OCI-LY7 (cell line): ENCODE measurements around the gene LDHAL6A. TPM values are rescaled to one million over a fixed set of nuclear protein-coding genes. Genes with fewer than 3 reads are reported as not detected.

ENCODE experiments used
- BruUV-seq: library from RNA; stranded (reverse); fragments of 400-500 nt; replicated peaks from 2 replicates; lab custom pipeline; 2021; lab: Mats Ljungman, UMichigan
- CTCF ChIA-PET: fragments of 300-600 bp; sonication (Branson Sonifier 250); formaldehyde crosslinking; loops from one replicate; lab custom pipeline; 2022; ENCODE audit warnings: antibody characterized with exemption; ENCODE audit not compliant: unreplicated experiment; lab: Charles Lee
- POLR2A ChIA-PET: fragments of 300-600 bp; sonication (Branson Sonifier 250); formaldehyde crosslinking; loops from one replicate; lab custom pipeline; 2022; ENCODE audit warnings: antibody characterized with exemption; lab: Charles Lee
- DNase-seq: peaks from one replicate; pipeline ENCODE4 v3.0.0-alpha.2; 2015; ENCODE audit warnings: low spot score
- H2AFZ ChIP-seq: fragments of 200-600 bp; sonication (generic), shearing (Covaris generic); 2 replicates; pipeline ENCODE4 v1.6.1; 2014; ENCODE audit warnings: mild to moderate bottlenecking, antibody characterized with exemption, low read length, moderate library complexity
- H3K27ac ChIP-seq: fragments of 200-600 bp; sonication (generic); 2 replicates; pipeline ENCODE4 v1.5.1; 2014; ENCODE audit warnings: mixed run types, low read depth, mild to moderate bottlenecking, moderate library complexity, low read length, inconsistent platforms; ENCODE audit not compliant: poor library complexity, severe bottlenecking
- H3K36me3 ChIP-seq: fragments of 200-600 bp; sonication (generic); 2 replicates; pipeline ENCODE4 v1.6.1; 2014; ENCODE audit warnings: mild to moderate bottlenecking, antibody characterized with exemption, low read length, moderate library complexity, mixed read lengths; ENCODE audit not compliant: insufficient read depth
- H3K4me1 ChIP-seq: fragments of 200-600 bp; sonication (generic); 2 replicates; pipeline ENCODE4 v1.5.1; 2014; ENCODE audit warnings: mild to moderate bottlenecking, low read length; ENCODE audit not compliant: insufficient read depth, poor library complexity, severe bottlenecking
- H3K4me2 ChIP-seq: fragments of 200-600 bp; sonication (generic); 2 replicates; pipeline ENCODE4 v1.6.1; 2014; ENCODE audit warnings: mild to moderate bottlenecking, low read length
- H3K4me3 ChIP-seq: fragments of 200-600 bp; sonication (generic); 2 replicates; pipeline ENCODE4 v1.5.1; 2014; ENCODE audit warnings: mild to moderate bottlenecking, low read depth, low read length; ENCODE audit not compliant: poor library complexity, severe bottlenecking
- H3K79me2 ChIP-seq: fragments of 200-600 bp; sonication (generic); 2 replicates; pipeline ENCODE4 v1.6.1; 2016; ENCODE audit warnings: low read depth, mild to moderate bottlenecking, low read length, moderate library complexity, mixed read lengths; ENCODE audit not compliant: insufficient read depth
- H3K9me2 ChIP-seq: fragments of 200-600 bp; sonication (generic); 2 replicates; pipeline ENCODE4 v1.6.1; 2016; ENCODE audit warnings: mild to moderate bottlenecking, low read length, mixed read lengths; ENCODE audit not compliant: insufficient read depth
- H3K9me3 ChIP-seq: fragments of 200-600 bp; sonication (generic); 2 replicates; pipeline ENCODE4 v1.6.1; 2014; ENCODE audit warnings: mild to moderate bottlenecking, mixed run types, low read length, mixed read lengths
- H4K20me1 ChIP-seq: fragments of 200-600 bp; sonication (generic); 2 replicates; pipeline ENCODE4 v1.6.1; 2014; ENCODE audit warnings: mild to moderate bottlenecking, antibody characterized with exemption, low read length, moderate library complexity, mixed read lengths; ENCODE audit not compliant: insufficient read depth
- CTCF ChIP-seq: fragments of 200-600 bp; sonication (generic); conservative IDR thresholded peaks from 2 replicates; pipeline ENCODE4 v1.5.1; 2014; ENCODE audit warnings: mild to moderate bottlenecking, antibody characterized with exemption, low read length, moderate library complexity, mixed read lengths
- EZH2phosphoT487 ChIP-seq: fragments of 200-600 bp; sonication (generic); IDR thresholded peaks from 2 replicates; pipeline ENCODE4 v1.6.1; 2018; ENCODE audit warnings: low read depth, borderline replicate concordance, mild to moderate bottlenecking, mixed run types, antibody characterized with exemption, low read length, moderate library complexity, mixed read lengths
- intact Hi-C: fragments of 100-400 bp; cut with micrococcal nuclease; formaldehyde crosslinking; loops from one replicate; pipeline ENCODE4 v1.10.0; 2022; ENCODE audit not compliant: unreplicated experiment
- total RNA-seq, 2 experiments: library from RNA; depleted of rRNA in 1 of 2; stranded (reverse); fragments of >200 nt in 1 of 2; shearing (Covaris generic) in 1 of 2; gene quantifications; 2 replicates each; pipeline ENCODE4 v1.2.3, GENCODE V29; 2014 to 2022

Gene LDHAL6A
- total RNA-seq, 2 experiments from 2014 or later, result not detected

DNA sequence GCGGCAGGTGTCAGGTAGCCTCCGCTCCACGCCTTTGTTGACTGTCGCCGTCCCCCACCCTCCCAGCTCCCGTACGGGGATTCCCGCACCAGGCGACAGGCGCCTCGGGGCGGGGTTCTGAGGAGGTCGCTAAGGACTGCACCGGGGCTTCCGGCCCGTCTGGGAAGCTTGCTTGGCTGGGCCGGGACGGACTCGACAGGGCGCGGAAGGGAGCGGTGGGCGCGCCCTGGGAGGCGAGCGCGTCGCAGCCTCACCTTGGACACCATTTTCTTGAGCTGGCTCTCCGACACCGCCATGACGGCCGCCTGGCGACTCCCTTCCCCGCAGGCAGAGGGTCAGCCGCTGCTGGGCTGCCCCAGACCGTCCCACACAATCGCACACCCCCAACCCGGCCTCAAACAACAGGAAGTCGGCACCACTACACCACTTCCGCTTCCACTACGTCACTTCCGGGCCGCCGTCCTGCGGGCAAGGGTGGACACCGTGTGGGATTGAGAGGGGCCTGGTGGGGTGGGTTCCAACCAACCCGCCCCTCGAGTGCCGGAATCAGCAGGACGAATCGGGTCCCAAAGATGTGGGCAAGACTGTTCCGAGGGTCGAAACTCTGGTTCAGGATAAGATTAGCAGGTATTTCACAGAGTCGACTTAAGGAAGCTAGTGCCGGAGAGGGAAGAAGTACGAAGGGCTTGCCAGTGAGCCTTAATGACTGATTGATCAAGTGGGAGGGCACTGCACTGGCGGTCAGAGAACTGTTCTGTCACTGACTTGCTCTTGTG lies 71.1 kb downstream of the LDHAL6A start, which contains the start of gene TSG101:
Gene TSG101, minus strand, starts transcription at position 422 of the 776 bp plus-strand sequence. Its CDS starts 126 bp downstream, at position 296.
- H3K36me3 ChIP-seq, result peaks cover 21% of the 10 kb centered on the region
- H4K20me1 ChIP-seq, result peaks cover 5% of the 10 kb centered on the region; the same call in 1 of the 2 replicates
- no TSS peak for BruUV-seq
- TF ChIP-seq EZH2phosphoT487 (no peak), CTCF (no peak)
- peak within 1 kb of the TSS; percentile 87 for H3K27ac ChIP-seq
- H3K4me2 ChIP-seq, result peak within 1 kb of the TSS; percentile 90
- CTCF ChIA-PET, result interaction anchor here (0.6 kb wide), 2 partner anchors 113 to 219 kb away, joined by 3 to 14 read pairs; no protein-coding TSS in a partner anchor
- H2AFZ ChIP-seq, result peak within 1 kb of the TSS; percentile 41; the same call in 1 of the 2 replicates
- H3K4me1 ChIP-seq, result peaks cover 68% of the 10 kb centered on the region
- H3K9me3 ChIP-seq, result no peaks in the 10 kb centered on the region
- H3K4me3 ChIP-seq, result peak within 1 kb of the TSS; percentile 86
- peaks cover 75% of the 10 kb centered on the region for H3K79me2 ChIP-seq
- POLR2A ChIA-PET, result interaction anchor here (0.5 to 2.1 kb wide), 22 partner anchors 9 to 1779 kb away, joined by 3 to 17 read pairs (median 4); partner anchors contain the start of genes GTF2H1, HPS5, LDHA and SPTY2D1
- intact Hi-C loops, result loop anchor here (2.0 to 10.0 kb wide), 8 partner anchors 108 to 716 kb away; partner anchors contain the start of genes E2F8, GTF2H1, HPS5 and LDHA
- peak; percentile 92 for DNase-seq
- no peaks in the 10 kb centered on the region for H3K9me2 ChIP-seq

GRCh38 chr11:18527512-18527911 lies 71.9 kb downstream of the LDHAL6A start:
- peak overlapping the region; percentile 86 for H3K4me3 ChIP-seq
- H3K9me2 ChIP-seq, result no peaks in the 10 kb centered on the region
- intact Hi-C loops, result loop anchor here (2.0 to 10.0 kb wide), 8 partner anchors 107 to 715 kb away; partner anchors contain the start of genes E2F8, GTF2H1, HPS5 and LDHA
- H3K4me2 ChIP-seq, result peak overlapping the region; percentile 90
- peak overlapping the region; percentile 41; the same call in 1 of the 2 replicates for H2AFZ ChIP-seq
- BruUV-seq, result no TSS peak
- no peaks in the 10 kb centered on the region for H3K9me3 ChIP-seq
- H3K36me3 ChIP-seq, result peaks cover 13% of the 10 kb centered on the region
- ChIA-PET POLR2A (interaction anchor here (0.6 to 2.0 kb wide), 11 partner anchors 10 to 301 kb away, joined by 3 to 17 read pairs (median 3); partner anchors contain the start of genes GTF2H1, HPS5, LDHA and SPTY2D1), CTCF (no interaction called here)
- DNase-seq, result peak; percentile 31
- H3K27ac ChIP-seq, result peak overlapping the region; percentile 87
- H3K4me1 ChIP-seq, result peaks cover 70% of the 10 kb centered on the region
- TF ChIP-seq EZH2phosphoT487, result no peak
- TF ChIP-seq CTCF, result no peak
- 0 out of 2 replicates have a peak, but pooled peaks cover under 1% of the 10 kb centered on the region for H4K20me1 ChIP-seq
- peaks cover 75% of the 10 kb centered on the region for H3K79me2 ChIP-seq

Other genes with a start within 250 kb of the LDHAL6A start
- not detected in 2 replicates for gene SAA4, start 219.1 kb upstream of the LDHAL6A start, total RNA-seq (2014; rRNA removed; shearing (Covaris generic))
- not detected in 2 replicates for gene SAA4, start 219.1 kb upstream of the LDHAL6A start, total RNA-seq (2022)
- gene SAA2, start 207.2 kb upstream of the LDHAL6A start, total RNA-seq (2014; rRNA removed; shearing (Covaris generic)), result not detected in 2 replicates
- gene SAA2, start 207.2 kb upstream of the LDHAL6A start, total RNA-seq (2022), result not detected in 2 replicates
- not detected in 2 replicates for gene SAA1, start 189.6 kb upstream of the LDHAL6A start, total RNA-seq (2014; rRNA removed; shearing (Covaris generic))
- gene SAA1, start 189.6 kb upstream of the LDHAL6A start, total RNA-seq (2022), result not detected in 2 replicates
- gene HPS5, start 133.7 kb upstream of the LDHAL6A start, total RNA-seq (2014; rRNA removed; shearing (Covaris generic)), result 23.0 and 31.1 TPM in 2 replicates
- gene HPS5, start 133.7 kb upstream of the LDHAL6A start, total RNA-seq (2022), result 25.4 and 29.9 TPM in 2 replicates
- 48.0 and 53.1 TPM in 2 replicates for gene GTF2H1, start 133.3 kb upstream of the LDHAL6A start, total RNA-seq (2014; rRNA removed; shearing (Covaris generic))
- 58.0 and 62.1 TPM in 2 replicates for gene GTF2H1, start 133.3 kb upstream of the LDHAL6A start, total RNA-seq (2022)
- 398 and 399 TPM in 2 replicates for gene LDHA, start 61.3 kb upstream of the LDHAL6A start, total RNA-seq (2014; rRNA removed; shearing (Covaris generic))
- 700 and 1,156 TPM in 2 replicates for gene LDHA, start 61.3 kb upstream of the LDHAL6A start, total RNA-seq (2022)
- gene LDHC, start 43.5 kb upstream of the LDHAL6A start, total RNA-seq (2014; rRNA removed; shearing (Covaris generic)), result not detected in 2 replicates
- gene LDHC, start 43.5 kb upstream of the LDHAL6A start, total RNA-seq (2022), result not detected in 2 replicates
- 56.9 and 96.8 TPM in 2 replicates for gene TSG101, start 71.1 kb downstream of the LDHAL6A start, total RNA-seq (2014; rRNA removed; shearing (Covaris generic))
- gene TSG101, start 71.1 kb downstream of the LDHAL6A start, total RNA-seq (2022), result 54.2 and 72.1 TPM in 2 replicates
- gene UEVLD, start 132.9 kb downstream of the LDHAL6A start, total RNA-seq (2014; rRNA removed; shearing (Covaris generic)), result 1.3 and 1.5 TPM in 2 replicates
- 3.5 and 4.7 TPM in 2 replicates for gene UEVLD, start 132.9 kb downstream of the LDHAL6A start, total RNA-seq (2022)
- gene MISFA, start 143.9 kb downstream of the LDHAL6A start, total RNA-seq (2014; rRNA removed; shearing (Covaris generic)), result not detected in 2 replicates
- 1.00 TPM in 1 of 2 replicates, not detected in the other for gene MISFA, start 143.9 kb downstream of the LDHAL6A start, total RNA-seq (2022)
- gene SPTY2D1, start 178.5 kb downstream of the LDHAL6A start, total RNA-seq (2014; rRNA removed; shearing (Covaris generic)), result 15.6 and 15.8 TPM in 2 replicates
- 15.8 and 16.9 TPM in 2 replicates for gene SPTY2D1, start 178.5 kb downstream of the LDHAL6A start, total RNA-seq (2022)
- gene TMEM86A, start 242.9 kb downstream of the LDHAL6A start, total RNA-seq (2014; rRNA removed; shearing (Covaris generic)), result 0.39 and 0.92 TPM in 2 replicates
- gene TMEM86A, start 242.9 kb downstream of the LDHAL6A start, total RNA-seq (2022), result 1.2 and 2.7 TPM in 2 replicates